Ascending aorta (tissue), 2 donors: ENCODE data around the gene CCDC200. TPM values are rescaled to one million over a fixed set of nuclear protein-coding genes. Genes with fewer than 3 reads are reported as not detected.
A peak's percentile ranks its signal among the peaks of the same experiment; 100 is the strongest.
"Not testable (repeated sequence)": the region's sequence is repeated elsewhere in the genome, so short reads cannot be mapped to it uniquely, and the experiment has no call there.

ENCODE experiments used
- DNase-seq, 2 donors: peaks; one replicate each; pipeline ENCODE4 v3.0.0-alpha.2; 2019; ENCODE audit warnings: low spot score in 2 of 2
- H3K27ac ChIP-seq, 2 donors: fragments of 200-600 bp; sonication (generic); one replicate each; pipeline ENCODE4 v1.5.1; 2016 to 2017; ENCODE audit warnings: mild to moderate bottlenecking in 1 of 2
- H3K27me3 ChIP-seq: fragments of 200-600 bp; sonication (generic); one replicate; pipeline ENCODE4 v1.5.1; 2017
- H3K36me3 ChIP-seq, 2 donors: fragments of 200-600 bp; sonication (generic); one replicate each; pipeline ENCODE4 v1.5.1; 2016
- H3K4me1 ChIP-seq, 2 donors: fragments of 200-600 bp; sonication (generic); one replicate each; pipeline ENCODE4 v1.5.1; 2016 to 2017; ENCODE audit warnings: mild to moderate bottlenecking in 1 of 2
- H3K4me3 ChIP-seq, 2 donors: fragments of 200-600 bp; sonication (generic); one replicate each; pipeline ENCODE4 v1.5.1; 2016 to 2017; ENCODE audit warnings: mild to moderate bottlenecking in 1 of 2
- H3K9me3 ChIP-seq, 2 donors: fragments of 200-600 bp; sonication (generic); one replicate each; pipeline ENCODE4 v1.5.1; 2016
- CTCF ChIP-seq, 3 experiments: fragments of 200-600 bp in 2 of 3; fragments of 450-650 bp in 1 of 3; sonication (generic) in 2 of 3; IDR thresholded peaks; one replicate each; pipeline ENCODE4 v1.5.1; 2016 to 2019; ENCODE audit warnings: antibody characterized with exemption in 3 of 3, mild to moderate bottlenecking in 1 of 3, moderate library complexity in 1 of 3
- intact Hi-C: fragments of 100-400 bp; cut with DNase I; formaldehyde crosslinking; loops from one replicate; pipeline ENCODE4 v1.15.1; 2023
- total RNA-seq: library from RNA; depleted of rRNA; stranded (reverse); fragments of >200 nt; gene quantifications from one replicate; pipeline ENCODE4 v1.1.0, GENCODE V29; 2016

Gene CCDC200
- total RNA-seq, 1 donor from 2014 or later = not detected

GRCh38 chr17:43212641-43213490, 15.6 kb downstream of the CCDC200 start:
- H3K27ac ChIP-seq = peak overlapping the region; percentile 80 to 83
- H3K4me3 ChIP-seq = peak overlapping the region; percentile 74 to 76
- intact Hi-C loops = loop anchor here (5.0 kb wide), 1 partner anchor 269 kb away; the partner anchor contains the start of gene DHX8
- peaks cover 10 to 39% of the 10 kb centered on the region in 2 donors for H3K36me3 ChIP-seq
- no peaks in the 10 kb centered on the region for H3K27me3 ChIP-seq
- no peak for TF ChIP-seq CTCF (IDR thresholded peaks at IDR 0.05)
- no peak for DNase-seq
- H3K4me1 ChIP-seq = peaks cover 0 to 12% of the 10 kb centered on the region in 2 donors
- no peaks in the 10 kb centered on the region for H3K9me3 ChIP-seq

DNA sequence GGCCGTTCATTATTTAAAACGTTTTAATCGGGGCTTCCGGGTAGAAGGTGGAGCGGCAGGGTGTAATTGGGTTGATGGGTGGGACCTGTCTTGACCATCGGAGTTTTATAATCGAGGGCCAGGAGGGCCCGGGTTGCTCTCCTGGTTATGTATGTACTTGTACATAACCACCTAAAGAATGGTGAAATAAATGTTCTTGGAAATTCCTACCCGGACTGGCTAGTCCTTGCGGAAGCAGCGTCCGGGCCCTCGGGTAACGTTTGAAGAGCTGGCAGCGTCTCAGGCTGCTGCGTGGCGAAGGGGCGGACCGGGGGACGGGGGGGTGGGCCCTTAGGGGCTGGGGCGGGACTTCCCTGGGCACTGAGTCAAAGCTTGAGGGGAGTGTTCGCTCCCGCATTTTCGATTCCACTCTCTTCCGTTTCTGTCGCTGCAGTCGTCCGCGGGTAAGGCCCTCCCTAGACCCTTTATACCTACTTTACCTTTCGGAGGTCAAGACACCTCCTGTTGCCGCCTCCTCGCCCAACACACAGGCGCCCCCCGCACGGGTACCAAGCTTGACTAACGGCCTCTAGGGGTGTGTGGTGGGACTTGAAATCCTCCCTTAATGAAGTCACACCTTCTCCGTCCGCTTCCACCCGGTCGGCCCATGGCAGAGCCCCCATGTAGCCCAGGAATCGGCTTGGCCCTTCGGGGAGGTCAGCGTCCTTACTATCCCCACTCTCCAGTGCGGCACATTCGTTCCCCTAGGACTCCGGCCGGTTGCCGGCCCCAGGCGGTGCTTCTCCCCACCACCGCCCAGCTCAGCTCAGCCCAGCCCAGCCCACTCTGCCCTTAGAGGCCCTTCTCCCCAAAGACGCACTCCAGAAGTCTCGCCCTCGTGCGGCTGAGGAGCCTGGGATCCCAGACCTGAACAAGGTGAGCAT, 16.7 kb downstream of the CCDC200 start, which contains the start of gene TMEM106A:
Gene TMEM106A, plus strand, starts transcription at position 396 of the 923 bp plus-strand sequence. CDS start 1,167 bp downstream, outside the sequence.
- intact Hi-C loops = loop anchor here (2.0 to 5.0 kb wide), 2 partner anchors 187 to 271 kb away; partner anchors contain the start of genes DHX8 and RND2

DNA sequence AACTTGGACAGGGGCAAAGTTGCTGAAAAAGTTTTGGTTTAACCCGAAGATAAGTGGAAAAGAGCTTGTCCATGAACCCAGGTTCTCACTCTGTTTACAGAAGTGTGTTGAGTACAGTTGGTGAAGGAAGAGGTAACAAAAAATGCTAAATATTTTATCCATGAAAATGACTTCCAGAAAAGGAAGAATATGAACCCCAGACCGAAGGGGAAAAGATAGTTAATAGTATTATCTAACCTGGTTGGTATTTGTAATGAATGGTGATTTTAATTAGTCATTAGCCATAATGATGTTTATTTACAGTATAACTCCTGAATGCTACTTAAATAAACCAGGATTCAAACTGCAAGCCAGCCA, 17.3 kb downstream of the CCDC200 start:
- DNase-seq = no peak
- peak overlapping the region; percentile 74 to 76 for H3K4me3 ChIP-seq
- TF ChIP-seq CTCF (IDR thresholded peaks at IDR 0.05) = no peak
- peaks cover 18 to 38% of the 10 kb centered on the region in 2 donors for H3K36me3 ChIP-seq
- intact Hi-C loops = loop anchor here (2.0 to 5.0 kb wide), 2 partner anchors 186 to 271 kb away; partner anchors contain the start of genes DHX8 and RND2
- H3K9me3 ChIP-seq = no peaks in the 10 kb centered on the region
- H3K27me3 ChIP-seq = no peaks in the 10 kb centered on the region
- peak overlapping the region; percentile 80 to 83 for H3K27ac ChIP-seq
- H3K4me1 ChIP-seq = peaks cover 0 to 12% of the 10 kb centered on the region in 2 donors

More for the DNA sequence above, 16.7 kb downstream of the CCDC200 start, which contains the start of gene TMEM106A:
- Histone ChIP-seq H3K9me3 (no peaks in the 10 kb centered on the region), H3K4me1 (peaks cover 0 to 12% of the 10 kb centered on the region in 2 donors), H3K4me3 (peak within 1 kb of the TSS; percentile 74 to 76), H3K36me3 (peaks cover 16 to 41% of the 10 kb centered on the region in 2 donors), H3K27ac (peak within 1 kb of the TSS; percentile 80 to 83), H3K27me3 (no peaks in the 10 kb centered on the region)
- peak; percentile 25 to 50 (median 47) for TF ChIP-seq CTCF (IDR thresholded peaks at IDR 0.05)
- DNase-seq = peak; percentile 39 to 89

DNA sequence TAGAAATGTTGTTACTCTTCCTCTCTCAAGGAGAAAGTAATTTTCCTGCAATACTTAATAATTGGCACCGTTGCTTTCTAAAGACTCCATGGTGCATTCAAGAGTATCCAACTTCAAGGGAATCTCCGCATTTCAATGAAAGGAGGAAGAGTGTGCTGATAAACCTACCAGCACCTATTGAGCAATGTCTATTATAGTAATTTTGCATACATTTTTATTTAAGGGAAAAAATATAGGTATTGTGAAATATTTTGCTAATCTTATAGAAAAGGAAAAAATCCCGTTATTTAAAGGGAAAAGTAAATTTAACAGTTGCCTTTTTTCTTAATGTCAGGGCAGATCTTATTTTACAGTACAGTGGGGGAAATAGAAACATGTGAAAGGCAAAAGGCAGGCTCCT, 17.8 kb downstream of the CCDC200 start:
- DNase-seq = no peak
- Histone ChIP-seq H3K4me1 (peaks cover 0 to 12% of the 10 kb centered on the region in 2 donors), H3K27ac (peak overlapping the region; percentile 80 to 83), H3K4me3 (no peak overlapping the region), H3K27me3 (no peaks in the 10 kb centered on the region), H3K9me3 (no peaks in the 10 kb centered on the region), H3K36me3 (peaks cover 18 to 40% of the 10 kb centered on the region in 2 donors)
- intact Hi-C loops = loop anchor here (2.0 to 5.0 kb wide), 2 partner anchors 186 to 272 kb away; partner anchors contain the start of genes DHX8 and RND2
- TF ChIP-seq CTCF (IDR thresholded peaks at IDR 0.05) = no peak

- intact Hi-C loops, H3K4me3 ChIP-seq, H3K27ac ChIP-seq, H3K9me3 ChIP-seq, H3K4me1 ChIP-seq, DNase-seq, H3K27me3 ChIP-seq: not testable (repeated sequence)
- peaks cover 81 to 97% of the 10 kb centered on the region in 2 donors for H3K36me3 ChIP-seq
Measured at GRCh38 chr17:43203013-43203412, 25.4 kb downstream of the CCDC200 start.
